ENCODE data around the gene BARX1. TPM values are rescaled to one million over a fixed set of nuclear protein-coding genes. Genes with fewer than 3 reads are reported as not detected.
A peak's percentile ranks its signal among the peaks of the same experiment; 100 is the strongest.

The BARX1 gene
- polyA plus RNA-seq, 1 donor from 2014 or later = not detected

GRCh38 chr9:93958121-93958818, 3.1 kb upstream of the BARX1 start:
- H3K4me3 ChIP-seq (ENCODE audit: low read length) = no peak overlapping the region
- no peak overlapping the region for H3K9ac ChIP-seq (ENCODE audit: low read length)
- no peak overlapping the region for H2AFZ ChIP-seq (ENCODE audit: low read depth, low read length)
- peaks cover 91% of the 10 kb centered on the region for H3K27me3 ChIP-seq (ENCODE audit: insufficient read depth, low read depth, low read length)
- H3F3A ChIP-seq (ENCODE audit: insufficient read depth, low read length, poor library complexity, severe bottlenecking) = no peaks in the 10 kb centered on the region
- no peak overlapping the region for H3K27ac ChIP-seq (ENCODE audit: low read length)
- H3K79me2 ChIP-seq (replicated peaks; ENCODE audit: insufficient read depth, low read length) = no peaks in the 10 kb centered on the region
- H3K4me2 ChIP-seq (ENCODE audit: low read length) = no peak overlapping the region
- H3K9me3 ChIP-seq (ENCODE audit: low read length) = no peaks in the 10 kb centered on the region
- H3K9me2 ChIP-seq (ENCODE audit: insufficient read depth, low read length) = no peaks in the 10 kb centered on the region
- H4K20me1 ChIP-seq (ENCODE audit: insufficient read depth) = no peaks in the 10 kb centered on the region
- H3K36me3 ChIP-seq (ENCODE audit: insufficient read depth, low read length) = no peaks in the 10 kb centered on the region
- no peak for TF ChIP-seq CTCF (IDR thresholded peaks at IDR 0.05; ENCODE audit: poor library complexity, severe bottlenecking)
- TF ChIP-seq TAF1 (IDR thresholded peaks at IDR 0.05; ENCODE audit: low read depth) = no peak
- TF ChIP-seq EZH2 (IDR thresholded peaks at IDR 0.05; ENCODE audit: borderline replicate concordance, insufficient read depth, low read length, poor library complexity, severe bottlenecking) = peak; percentile 83

- no peaks in the 10 kb centered on the region for H3K9me2 ChIP-seq (ENCODE audit: insufficient read depth, low read length)
- H4K20me1 ChIP-seq (ENCODE audit: insufficient read depth) = no peaks in the 10 kb centered on the region
- H3K4me3 ChIP-seq (ENCODE audit: low read length) = peak overlapping the region; percentile 58
- no peak overlapping the region for H2AFZ ChIP-seq (ENCODE audit: low read depth, low read length)
- TF ChIP-seq RAD21 (conservative IDR thresholded peaks at IDR 0.05) = no peak
- TF ChIP-seq EZH2 (IDR thresholded peaks at IDR 0.05; ENCODE audit: borderline replicate concordance, insufficient read depth, low read length, poor library complexity, severe bottlenecking) = no peak
- TF ChIP-seq CTCF (IDR thresholded peaks at IDR 0.05; ENCODE audit: poor library complexity, severe bottlenecking) = no peak
- no peak for TF ChIP-seq EP300 (conservative IDR thresholded peaks at IDR 0.05; ENCODE audit: poor library complexity, severe bottlenecking)
- no peak for TF ChIP-seq TAF1 (IDR thresholded peaks at IDR 0.05; ENCODE audit: low read depth)
- no peak for TF ChIP-seq POLR2AphosphoS5 (IDR thresholded peaks at IDR 0.05)
- TF ChIP-seq SMC3 (conservative IDR thresholded peaks at IDR 0.05; ENCODE audit: poor library complexity) = no peak
- no peak for TF ChIP-seq REST (IDR thresholded peaks at IDR 0.05; ENCODE audit: borderline replicate concordance)
- no peak for TF ChIP-seq MXI1 (conservative IDR thresholded peaks at IDR 0.05; ENCODE audit: poor library complexity, severe bottlenecking)
- no peaks in the 10 kb centered on the region for H3K9me3 ChIP-seq (ENCODE audit: low read length)
- H3K4me2 ChIP-seq (ENCODE audit: low read length) = no peak overlapping the region
- peaks cover 96% of the 10 kb centered on the region for H3K27me3 ChIP-seq (ENCODE audit: insufficient read depth, low read depth, low read length)
- no peak overlapping the region for H3K9ac ChIP-seq (ENCODE audit: low read length)
- H3K27ac ChIP-seq (ENCODE audit: low read length) = no peak overlapping the region
- no peaks in the 10 kb centered on the region for H3F3A ChIP-seq (ENCODE audit: insufficient read depth, low read length, poor library complexity, severe bottlenecking)
- no peaks in the 10 kb centered on the region for H3K36me3 ChIP-seq (ENCODE audit: insufficient read depth, low read length)
- H3K79me2 ChIP-seq (replicated peaks; ENCODE audit: insufficient read depth, low read length) = no peaks in the 10 kb centered on the region
Observed at GRCh38 chr9:93955981-93956784, 1.0 kb upstream of the BARX1 start.

All from neural cell (in vitro differentiated cells).